Omental fat pad (tissue), 4 donors: ENCODE results near the gene RIOX2. TPM values are rescaled to one million over a fixed set of nuclear protein-coding genes. Genes with fewer than 3 reads are reported as not detected.

ENCODE experiments used
- ATAC-seq: fragments of 150-250 bp; one replicate; pipeline ENCODE4 v1.9.1; 2016; ENCODE audit warnings: mild to moderate bottlenecking, moderate library complexity; ENCODE audit not compliant: low FRiP score
- DNase-seq: peaks from one replicate; pipeline ENCODE4 v3.0.0-alpha.2; 2019; ENCODE audit warnings: low spot score
- CTCF ChIP-seq, 3 donors: fragments of 450-650 bp; IDR thresholded peaks; one replicate each; pipeline ENCODE4 v1.5.1; 2016 to 2017; ENCODE audit warnings: antibody characterized with exemption in 3 of 3, mild to moderate bottlenecking in 3 of 3, moderate library complexity in 2 of 3
- total RNA-seq, 4 donors: library from RNA; depleted of rRNA; stranded (reverse); fragments of >200 nt; gene quantifications; one replicate each; pipeline ENCODE4 v1.1.0, GENCODE V29; 2016

Gene RIOX2
- total RNA-seq, 4 donors from 2014 or later = 27.2 to 42.4 (median 33.2) TPM

- no peak for ATAC-seq
- DNase-seq = no peak
- no peak for TF ChIP-seq CTCF (IDR thresholded peaks at IDR 0.05)
Observed at GRCh38 chr3:97942801-97943546, 29.3 kb downstream of the RIOX2 start.

- TF ChIP-seq CTCF (IDR thresholded peaks at IDR 0.05) = no peak
- no peak for DNase-seq
- no peak for ATAC-seq
Observed at GRCh38 chr3:97940034-97940433, 32.2 kb downstream of the RIOX2 start.

- ATAC-seq (no peak), DNase-seq (no peak)
- TF ChIP-seq CTCF (IDR thresholded peaks at IDR 0.05) = no peak
Observed at GRCh38 chr3:97939401-97939800, 32.8 kb downstream of the RIOX2 start.

- no peak for DNase-seq
- TF ChIP-seq CTCF (IDR thresholded peaks at IDR 0.05) = no peak
- ATAC-seq = no peak
Observed at GRCh38 chr3:97938444-97938843, 33.8 kb downstream of the RIOX2 start.

- ATAC-seq = no peak
Observed at GRCh38 chr3:97937205-97937604, 35.0 kb downstream of the RIOX2 start.

GRCh38 chr3:97935842-97936241 lies 36.4 kb downstream of the RIOX2 start:
- DNase-seq (no peak), ATAC-seq (no peak)
- TF ChIP-seq CTCF (IDR thresholded peaks at IDR 0.05) = no peak

More at GRCh38 chr3:97937205-97937604, 35.0 kb downstream of the RIOX2 start:
- no peak for DNase-seq
- TF ChIP-seq CTCF (IDR thresholded peaks at IDR 0.05) = no peak
